Suprapubic skin (tissue), 4 donors: ENCODE measurements around the gene ADA.

Source experiments
- EP300 ChIP-seq: sonication (generic); formaldehyde crosslinking; IDR thresholded peaks from one replicate; pipeline ENCODE4 v1.6.1; 2017; ENCODE audit warnings: antibody characterized with exemption
- POLR2AphosphoS5 ChIP-seq, 3 donors: sonication (generic); formaldehyde crosslinking; IDR thresholded peaks; one replicate each; pipeline ENCODE4 v1.6.1; 2017; ENCODE audit warnings: antibody characterized with exemption in 3 of 3
- TF ChIP-seq, protein P1 (sequence below), 2 donors: fragments of 200-600 bp in 1 of 2; fragments of 450-650 bp in 1 of 2; sonication (generic) in 1 of 2; IDR thresholded peaks; one replicate each; pipeline ENCODE4 v1.5.1; 2016 to 2019; ENCODE audit warnings: antibody characterized with exemption in 2 of 2, mild to moderate bottlenecking in 1 of 2, moderate library complexity in 1 of 2

- TF ChIP-seq POLR2AphosphoS5 (IDR thresholded peaks at IDR 0.05): no peak
- TF ChIP-seq, protein P1, sequence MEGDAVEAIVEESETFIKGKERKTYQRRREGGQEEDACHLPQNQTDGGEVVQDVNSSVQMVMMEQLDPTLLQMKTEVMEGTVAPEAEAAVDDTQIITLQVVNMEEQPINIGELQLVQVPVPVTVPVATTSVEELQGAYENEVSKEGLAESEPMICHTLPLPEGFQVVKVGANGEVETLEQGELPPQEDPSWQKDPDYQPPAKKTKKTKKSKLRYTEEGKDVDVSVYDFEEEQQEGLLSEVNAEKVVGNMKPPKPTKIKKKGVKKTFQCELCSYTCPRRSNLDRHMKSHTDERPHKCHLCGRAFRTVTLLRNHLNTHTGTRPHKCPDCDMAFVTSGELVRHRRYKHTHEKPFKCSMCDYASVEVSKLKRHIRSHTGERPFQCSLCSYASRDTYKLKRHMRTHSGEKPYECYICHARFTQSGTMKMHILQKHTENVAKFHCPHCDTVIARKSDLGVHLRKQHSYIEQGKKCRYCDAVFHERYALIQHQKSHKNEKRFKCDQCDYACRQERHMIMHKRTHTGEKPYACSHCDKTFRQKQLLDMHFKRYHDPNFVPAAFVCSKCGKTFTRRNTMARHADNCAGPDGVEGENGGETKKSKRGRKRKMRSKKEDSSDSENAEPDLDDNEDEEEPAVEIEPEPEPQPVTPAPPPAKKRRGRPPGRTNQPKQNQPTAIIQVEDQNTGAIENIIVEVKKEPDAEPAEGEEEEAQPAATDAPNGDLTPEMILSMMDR (IDR thresholded peaks at IDR 0.05): no peak
- no peak for TF ChIP-seq EP300
Observed at GRCh38 chr20:44629542-44629941, 22.0 kb downstream of the ADA start.
